ENCODE measurements around the gene GABARAPL1.

- TF ChIP-seq CTCF (IDR thresholded peaks at IDR 0.05; ENCODE audit: poor library complexity, severe bottlenecking) (no peak), RAD21 (conservative IDR thresholded peaks at IDR 0.05) (no peak), EZH2 (IDR thresholded peaks at IDR 0.05; ENCODE audit: borderline replicate concordance, insufficient read depth, low read length, poor library complexity, severe bottlenecking) (no peak), EP300 (conservative IDR thresholded peaks at IDR 0.05; ENCODE audit: poor library complexity, severe bottlenecking) (no peak), SMC3 (conservative IDR thresholded peaks at IDR 0.05; ENCODE audit: poor library complexity) (no peak)
These were observed 18.5 kb upstream of the GABARAPL1 start for GRCh38 chr12:10194160-10194670.

Measured in neural cell (in vitro differentiated cells).